SU-DHL-6 (cell line): ENCODE results near the gene CD93.

ENCODE experiments used
- H2AFZ ChIP-seq: fragments of 200-600 bp; sonication (generic); 2 replicates; pipeline ENCODE4 v1.6.1; 2014; ENCODE audit warnings: low read depth, mild to moderate bottlenecking, moderate library complexity, mixed read lengths, antibody characterized with exemption, low read length; ENCODE audit not compliant: severe bottlenecking
- H3F3A ChIP-seq: fragments of 200-600 bp; shearing (Covaris generic); 2 replicates; pipeline ENCODE4 v1.6.0; 2016; ENCODE audit warnings: antibody characterized with exemption, mild to moderate bottlenecking; ENCODE audit not compliant: insufficient read depth
- H3K27ac ChIP-seq: fragments of 200-600 bp; sonication (generic); 2 replicates; pipeline ENCODE4 v1.5.1; 2016; ENCODE audit warnings: low read depth, mild to moderate bottlenecking, low read length, moderate library complexity, mixed read lengths
- H3K27me3 ChIP-seq: fragments of 200-600 bp; sonication (generic), shearing (Covaris generic); 2 replicates; pipeline ENCODE4 v1.6.0; 2014; ENCODE audit warnings: mild to moderate bottlenecking, low read length
- H3K36me3 ChIP-seq: fragments of 200-600 bp; sonication (generic); 2 replicates; pipeline ENCODE4 v1.6.1; 2014; ENCODE audit warnings: mild to moderate bottlenecking, low read length, mixed read lengths
- H3K4me2 ChIP-seq: fragments of 300-600, 200-600 bp; shearing (Covaris generic), sonication (generic); 2 replicates; pipeline ENCODE4 v1.6.0; 2014; ENCODE audit warnings: low read length, low read depth, mild to moderate bottlenecking; ENCODE audit not compliant: poor library complexity, severe bottlenecking
- H3K4me3 ChIP-seq: fragments of 200-600 bp; sonication (generic); 2 replicates; pipeline ENCODE4 v1.5.1; 2014; ENCODE audit warnings: antibody characterized with exemption, low read length, mild to moderate bottlenecking, mixed read lengths; ENCODE audit not compliant: insufficient read depth, poor library complexity, severe bottlenecking
- H3K79me2 ChIP-seq: fragments of 200-600 bp; sonication (generic); 2 replicates; pipeline ENCODE4 v1.6.1; 2014; ENCODE audit warnings: mild to moderate bottlenecking, low read length, moderate library complexity; ENCODE audit not compliant: insufficient read depth
- H3K9ac ChIP-seq: fragments of 200-600 bp; sonication (generic); 2 replicates; pipeline ENCODE4 v1.7.0; 2014; ENCODE audit warnings: mild to moderate bottlenecking, low read length
- H3K9me2 ChIP-seq: fragments of 200-600 bp; sonication (generic); replicated peaks from 2 replicates; pipeline ENCODE4 v1.6.1; 2014; ENCODE audit warnings: low read length; ENCODE audit not compliant: insufficient read depth
- H3K9me3 ChIP-seq: fragments of 200-600 bp; sonication (generic); 2 replicates; pipeline ENCODE4 v1.6.1; 2014; ENCODE audit warnings: low read length, mixed read lengths; ENCODE audit not compliant: insufficient read depth
- H4K20me1 ChIP-seq: fragments of 200-600 bp; sonication (generic); 2 replicates; pipeline ENCODE4 v1.6.1; 2014; ENCODE audit warnings: low read depth, mild to moderate bottlenecking, antibody characterized with exemption, low read length, moderate library complexity, mixed read lengths
- CTCF ChIP-seq: fragments of 200-600 bp; sonication (generic); IDR thresholded peaks from one replicate; pipeline ENCODE4 v1.5.1; 2017; ENCODE audit warnings: antibody characterized with exemption, mild to moderate bottlenecking, low read length, moderate library complexity; ENCODE audit not compliant: insufficient read depth, poor library complexity, severe bottlenecking
- EZH2phosphoT487 ChIP-seq: fragments of 200-600 bp; sonication (generic), shearing (Covaris generic); conservative IDR thresholded peaks from 2 replicates; pipeline ENCODE4 v1.6.1; 2018; ENCODE audit warnings: mild to moderate bottlenecking, antibody characterized with exemption, low read length, moderate library complexity, mixed read lengths

The CD93 gene

GRCh38 chr20:23129891-23130621 lies 43.9 kb upstream of the CD93 start:
- H3K4me2 ChIP-seq = no peak overlapping the region
- H3K9me2 ChIP-seq = no peaks in the 10 kb centered on the region
- H3K9ac ChIP-seq = no peak overlapping the region
- TF ChIP-seq CTCF (no peak), EZH2phosphoT487 (no peak)
- H3K4me3 ChIP-seq = no peak overlapping the region
- no peak overlapping the region for H3K27ac ChIP-seq
- no peaks in the 10 kb centered on the region for H4K20me1 ChIP-seq
- H3K36me3 ChIP-seq = no peaks in the 10 kb centered on the region
- H3K27me3 ChIP-seq = no peaks in the 10 kb centered on the region
- H3F3A ChIP-seq = no peaks in the 10 kb centered on the region
- H3K79me2 ChIP-seq = no peaks in the 10 kb centered on the region
- no peak overlapping the region for H2AFZ ChIP-seq
- no peaks in the 10 kb centered on the region for H3K9me3 ChIP-seq

GRCh38 chr20:23129266-23129665 lies 43.1 kb upstream of the CD93 start:
- Histone ChIP-seq H3K9me2 (no peaks in the 10 kb centered on the region), H3K27ac (no peak overlapping the region), H3K36me3 (no peaks in the 10 kb centered on the region), H3K9me3 (no peaks in the 10 kb centered on the region), H2AFZ (no peak overlapping the region), H3F3A (no peaks in the 10 kb centered on the region), H3K9ac (no peak overlapping the region), H3K27me3 (no peaks in the 10 kb centered on the region), H3K4me2 (no peak overlapping the region), H3K79me2 (no peaks in the 10 kb centered on the region), H3K4me3 (no peak overlapping the region), H4K20me1 (no peaks in the 10 kb centered on the region)
- TF ChIP-seq EZH2phosphoT487 (no peak), CTCF (no peak)

DNA sequence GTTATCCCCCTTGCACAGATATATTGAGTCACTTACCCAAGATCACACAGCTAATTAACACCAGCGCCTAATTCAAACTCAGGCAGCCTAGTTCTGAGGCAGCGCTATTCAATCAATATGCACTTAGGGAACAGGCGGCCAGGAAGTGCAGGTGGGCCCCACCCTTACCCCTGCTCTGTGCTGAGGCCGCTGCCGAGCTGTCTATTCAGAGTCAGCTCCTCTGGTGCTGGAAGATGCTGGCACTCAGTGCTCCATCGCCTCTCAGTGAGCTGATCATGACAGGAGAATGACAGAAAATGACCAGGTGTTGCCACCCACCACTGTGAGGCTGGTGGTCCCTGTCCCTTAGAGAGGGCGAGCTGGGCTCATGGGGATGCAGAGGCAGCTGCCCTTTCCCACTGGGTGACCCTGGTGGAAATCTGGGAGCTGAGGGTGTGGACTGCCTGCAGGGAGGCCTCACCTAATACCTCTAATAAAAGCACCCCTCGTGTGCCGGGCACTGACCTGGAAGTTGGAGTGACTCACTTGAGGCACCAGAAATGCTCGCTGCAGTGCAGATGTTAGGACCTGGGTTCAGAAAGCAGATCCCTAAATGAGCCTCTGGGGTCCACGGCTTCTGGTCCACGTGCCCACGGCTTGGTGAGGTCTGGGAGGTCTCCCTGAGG lies 42.5 kb upstream of the CD93 start:
- no peaks in the 10 kb centered on the region for H3K36me3 ChIP-seq
- no peaks in the 10 kb centered on the region for H3K79me2 ChIP-seq
- H3K27ac ChIP-seq = no peak overlapping the region
- TF ChIP-seq CTCF (no peak), EZH2phosphoT487 (no peak)
- no peak overlapping the region for H3K9ac ChIP-seq
- H3K27me3 ChIP-seq = no peaks in the 10 kb centered on the region
- no peaks in the 10 kb centered on the region for H3K9me2 ChIP-seq
- no peak overlapping the region for H2AFZ ChIP-seq
- no peaks in the 10 kb centered on the region for H3K9me3 ChIP-seq
- H3K4me3 ChIP-seq = no peak overlapping the region
- no peak overlapping the region for H3K4me2 ChIP-seq
- H3F3A ChIP-seq = no peaks in the 10 kb centered on the region
- H4K20me1 ChIP-seq = no peaks in the 10 kb centered on the region
